NCI-H2029 (cell line): Measurements from ENCODE around the gene CPT1A.
A peak's percentile ranks its signal among the peaks of the same experiment; 100 is the strongest.

ENCODE experiments used
- DNase-seq: peaks from one replicate; lab custom pipeline; 2025; lab: John Stamatoyannopoulos, UW

The CPT1A gene

DNA sequence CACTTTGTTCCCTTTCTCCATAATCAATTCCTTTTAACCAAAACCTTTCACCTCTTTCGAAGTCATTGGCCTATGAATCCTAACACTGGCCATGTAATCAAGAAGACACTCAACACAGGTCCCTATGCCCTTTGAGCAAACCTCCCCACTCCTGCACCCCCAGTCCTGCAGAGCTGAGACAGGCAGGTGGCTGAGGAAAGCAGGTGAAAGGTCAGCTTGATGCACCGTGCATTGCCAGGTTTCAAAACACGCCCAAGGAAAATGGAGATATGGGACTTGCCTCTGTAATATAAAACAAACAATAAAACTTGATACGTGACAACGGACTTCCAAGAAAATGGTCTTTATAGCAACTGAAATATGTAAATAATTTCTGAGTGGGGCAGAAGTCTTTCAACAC, 10.6 kb downstream of the CPT1A start:
- DNase-seq = no peak

DNA sequence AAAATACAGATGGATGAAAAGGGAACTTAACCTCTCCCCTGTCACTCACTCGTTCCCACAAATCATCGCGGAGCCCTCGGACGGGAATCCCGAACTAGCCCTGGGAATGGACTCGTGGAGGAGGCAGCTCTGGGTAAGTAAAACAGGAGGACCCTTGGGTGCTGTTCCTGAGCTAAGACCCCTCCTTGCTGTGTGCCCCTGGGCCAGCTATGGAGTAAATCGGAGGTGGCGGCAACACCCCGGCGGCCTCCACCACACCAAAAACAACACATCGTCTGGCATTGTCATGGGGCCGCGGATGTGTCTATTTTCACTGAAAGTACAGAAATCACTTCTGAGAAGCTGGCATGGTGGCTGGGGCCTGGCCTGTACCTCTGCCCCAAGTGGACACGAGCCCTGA, 12.1 kb downstream of the CPT1A start:
- DNase-seq = no peak

DNA sequence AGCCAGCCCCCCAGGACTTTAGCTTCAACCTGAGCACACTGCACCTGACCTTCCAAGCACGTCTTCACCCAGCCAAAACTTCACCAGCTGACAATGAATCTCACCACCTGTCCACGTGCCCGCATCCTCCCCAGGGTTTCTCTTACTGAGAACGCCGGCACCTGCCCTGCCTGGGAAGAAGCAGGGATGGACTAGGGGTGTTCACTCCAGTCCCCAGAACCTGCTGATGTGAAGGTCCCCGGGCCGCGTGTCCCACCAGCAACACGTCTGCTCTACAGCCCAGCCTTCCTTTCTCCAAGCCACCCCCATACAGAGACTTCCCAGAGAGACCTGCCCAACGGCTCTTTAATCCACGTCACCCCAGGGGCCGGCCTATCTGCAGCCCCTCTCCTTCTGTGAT, 12.8 kb downstream of the CPT1A start:
- DNase-seq = no peak

DNA sequence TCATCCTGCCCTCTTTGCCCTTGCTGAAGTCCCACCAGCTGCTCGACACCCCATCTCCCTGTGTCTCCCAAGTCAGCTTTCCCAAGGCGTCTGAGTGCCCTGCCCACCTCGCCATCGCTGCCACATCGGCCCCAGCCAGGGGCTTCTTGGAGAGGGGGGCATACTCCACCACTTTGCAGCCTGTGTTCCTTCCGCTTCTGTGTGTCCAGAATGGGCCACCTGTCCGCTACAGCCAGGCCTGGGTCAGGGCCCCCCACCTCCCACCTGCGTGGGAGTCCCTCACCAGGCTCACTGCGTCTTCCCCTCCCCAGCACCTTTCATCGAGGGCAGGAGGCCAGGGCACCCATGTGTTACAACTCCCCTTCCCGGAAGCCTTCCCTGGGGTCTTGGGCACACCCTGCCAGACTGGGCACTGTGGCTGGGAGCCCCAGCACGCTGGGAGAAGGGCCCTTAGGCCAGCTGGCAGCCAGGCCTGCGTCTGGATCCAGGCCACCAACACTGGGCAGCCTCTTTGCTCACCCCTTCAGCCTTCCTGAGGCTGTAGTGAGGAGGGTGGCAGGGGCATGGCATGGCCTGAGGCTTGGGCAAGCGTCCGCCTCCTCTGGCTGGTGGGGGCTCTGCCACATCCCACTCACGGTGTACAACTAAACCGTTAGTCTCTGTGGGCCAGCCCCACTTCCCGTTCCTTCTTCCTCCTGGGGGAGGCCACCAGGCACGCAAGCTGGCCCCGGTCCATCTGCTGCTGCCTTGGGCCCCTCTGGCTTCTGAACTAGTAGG, 13.4 kb downstream of the CPT1A start:
- no peak for DNase-seq

DNA sequence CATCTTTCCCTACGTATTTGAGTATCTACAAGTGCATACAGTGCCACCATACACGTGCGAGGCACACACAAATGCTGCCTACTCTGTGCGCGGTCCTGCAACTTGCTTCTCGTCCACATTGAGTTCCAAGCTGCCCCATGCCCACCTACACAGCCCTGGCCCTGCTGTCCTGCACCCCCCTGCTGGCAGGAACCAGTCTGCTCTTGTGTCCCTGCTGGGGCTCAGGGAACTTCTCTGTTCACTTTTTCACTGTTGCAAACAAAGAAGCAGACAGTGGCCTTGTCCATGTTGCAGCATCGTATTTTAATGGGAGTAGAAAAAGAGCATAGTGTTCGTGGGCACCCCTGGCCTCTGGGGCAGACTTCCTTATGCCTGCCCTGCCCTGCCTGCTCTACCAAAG, 14.0 kb downstream of the CPT1A start:
- no peak for DNase-seq

DNA sequence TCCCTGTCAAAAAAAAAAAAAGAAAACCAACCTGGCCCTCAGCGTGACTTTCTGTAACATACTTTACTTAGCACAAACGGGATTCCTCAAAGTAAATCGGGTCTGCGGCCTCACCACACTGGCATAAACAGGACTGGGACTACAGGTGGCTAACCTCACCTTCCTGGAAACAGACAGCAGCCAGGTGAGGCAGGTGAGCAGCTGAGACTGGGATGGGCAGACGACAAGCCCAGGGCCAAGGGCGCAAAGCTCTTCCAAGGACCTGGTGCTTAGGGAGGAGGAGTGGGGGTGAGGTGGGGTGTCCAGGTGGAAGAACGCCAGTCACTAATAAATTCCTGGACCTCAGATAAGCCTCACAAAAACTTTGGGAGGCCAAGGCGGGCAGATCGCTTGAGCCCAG, 15.0 kb downstream of the CPT1A start:
- no peak for DNase-seq

DNA sequence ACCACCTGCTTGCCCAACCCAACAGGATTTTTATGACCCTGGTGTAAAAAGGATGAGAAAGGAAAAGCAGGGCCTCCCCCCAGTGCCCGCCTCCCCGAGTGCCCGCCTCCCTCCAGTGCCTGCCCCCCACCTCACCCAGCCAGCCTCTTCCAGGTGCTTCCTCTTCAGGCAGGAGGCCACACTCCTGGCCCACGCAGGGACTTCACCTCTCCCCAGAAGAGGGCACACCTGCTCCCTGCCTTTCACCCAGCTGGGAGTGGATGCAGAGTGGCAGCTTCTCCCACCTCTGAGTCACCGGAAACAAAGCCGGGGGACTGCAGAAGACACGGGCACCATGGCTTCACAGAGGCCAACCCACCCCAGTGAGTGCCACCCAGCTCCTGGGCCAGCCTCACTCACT, 16.1 kb downstream of the CPT1A start:
- DNase-seq = peak; percentile 5

DNA sequence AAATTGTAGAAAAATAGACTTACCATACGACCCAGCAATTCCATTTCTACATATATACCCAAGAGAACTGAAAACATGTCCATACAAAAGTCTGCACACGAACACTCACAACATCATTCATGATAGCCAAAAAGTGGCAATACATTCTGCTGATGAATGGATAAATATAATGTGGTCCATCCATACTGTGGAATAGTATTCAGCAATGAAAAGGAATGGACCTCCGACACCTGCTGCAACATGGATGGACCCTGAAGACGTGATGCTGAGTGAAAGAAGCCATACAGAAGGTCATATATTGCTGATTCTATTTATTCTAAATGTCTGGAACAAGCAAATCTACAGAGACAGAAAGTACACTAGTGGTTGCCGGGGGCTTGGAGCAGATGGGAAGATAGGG, 19.2 kb downstream of the CPT1A start:
- no peak for DNase-seq

DNA sequence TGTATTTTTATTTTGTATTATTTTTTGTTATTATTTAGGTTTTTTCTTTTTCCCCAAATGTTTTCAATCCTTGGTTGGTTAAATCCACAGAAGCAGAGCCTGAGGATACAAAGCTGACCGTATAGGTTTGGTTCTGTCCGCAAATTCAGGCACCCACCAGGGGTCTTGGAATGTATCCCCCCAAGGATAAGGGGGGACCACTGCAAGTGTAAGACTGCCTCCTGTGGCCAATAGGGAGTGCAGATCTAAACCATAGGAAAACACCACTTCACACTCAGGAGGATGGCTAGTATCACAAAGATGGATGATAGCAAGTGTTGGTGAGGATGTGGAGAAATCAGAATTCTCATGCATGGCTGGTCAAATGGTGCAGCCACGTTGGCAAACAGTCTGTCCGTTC, 20.0 kb downstream of the CPT1A start:
- no peak for DNase-seq

DNA sequence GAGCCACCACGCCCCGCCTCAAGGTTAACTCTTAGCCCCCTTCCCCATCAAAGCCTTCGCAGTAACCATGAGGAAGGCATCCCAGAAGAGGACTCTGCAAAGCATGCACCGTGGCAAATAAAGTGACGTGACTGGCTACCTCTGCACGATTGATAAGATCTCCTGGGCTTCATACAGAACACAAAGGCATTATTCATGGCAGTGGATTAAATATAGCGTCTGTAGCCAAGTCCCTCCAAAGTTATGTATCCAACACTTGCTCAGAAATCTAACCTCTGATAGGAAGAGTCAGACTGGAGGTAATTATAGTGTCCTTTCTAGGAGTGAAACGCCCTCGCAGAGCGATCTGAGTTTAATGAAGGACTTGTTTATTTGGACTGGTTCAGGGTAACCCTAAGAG, 22.4 kb downstream of the CPT1A start:
- no peak for DNase-seq

DNA sequence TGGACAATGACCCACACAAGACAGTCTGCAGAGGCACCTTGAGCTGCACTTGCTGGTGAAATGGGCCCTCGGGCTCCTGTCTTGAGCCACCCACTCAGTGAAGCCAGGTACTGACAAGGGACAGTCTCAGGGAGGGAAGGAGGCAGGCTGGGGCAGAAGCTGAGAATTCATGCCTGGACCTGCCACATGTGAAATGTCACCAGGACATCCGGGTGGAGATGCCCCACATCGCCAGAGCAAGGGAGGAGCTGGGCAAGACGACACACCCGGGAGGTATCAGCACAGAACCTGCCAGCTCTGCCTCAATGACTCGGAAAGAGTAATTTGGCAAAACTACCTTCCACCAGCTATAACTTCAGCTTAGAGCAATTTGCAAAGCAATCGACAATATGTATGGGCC, 23.5 kb downstream of the CPT1A start:
- no peak for DNase-seq

DNA sequence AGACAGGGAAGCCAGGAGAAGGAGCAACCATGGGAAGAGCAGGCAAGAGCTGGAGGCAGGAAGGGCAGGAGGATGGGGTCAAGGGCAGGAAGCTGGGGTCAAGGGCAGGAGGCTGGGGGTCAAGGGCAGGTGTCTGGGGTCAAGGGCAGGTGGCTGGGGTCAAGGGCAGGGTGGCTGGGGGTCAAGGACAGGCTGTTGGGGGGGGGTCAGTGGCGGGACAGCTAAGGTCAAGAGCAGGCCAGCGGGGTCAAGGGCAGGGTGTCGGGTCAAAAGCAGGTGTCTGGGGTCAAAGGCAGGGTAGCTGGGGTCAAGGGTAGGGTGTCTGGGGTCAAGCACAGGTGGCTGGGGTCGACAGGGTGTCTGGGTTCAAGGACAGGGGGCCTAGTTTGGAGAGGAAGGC, 24.2 kb downstream of the CPT1A start:
- DNase-seq = no peak

DNA sequence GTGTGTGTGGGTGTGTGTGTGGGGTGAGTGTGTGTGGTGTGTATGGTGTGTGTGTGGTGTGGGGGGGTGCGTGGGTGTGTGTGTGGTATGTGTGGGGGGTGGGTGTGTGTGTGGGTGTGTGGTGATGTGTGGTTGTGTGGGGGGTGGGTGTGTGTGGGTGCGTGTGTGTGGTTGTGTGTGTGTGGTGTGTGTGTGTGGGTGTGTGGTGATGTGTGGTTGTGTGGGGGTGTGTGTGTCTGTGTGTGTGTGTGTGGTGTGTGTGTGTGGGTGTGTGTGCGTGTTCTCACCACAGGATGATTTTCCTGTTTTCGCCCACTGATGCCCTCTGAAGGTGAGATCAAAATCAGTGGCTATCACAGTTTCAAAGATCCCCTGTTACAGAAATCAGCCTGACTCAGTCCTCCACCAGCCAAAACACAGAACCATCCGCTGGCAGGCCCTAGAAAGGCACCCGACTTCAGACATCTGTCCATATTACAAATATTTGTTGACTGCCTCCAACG, 24.7 kb downstream of the CPT1A start:
- no peak for DNase-seq

DNA sequence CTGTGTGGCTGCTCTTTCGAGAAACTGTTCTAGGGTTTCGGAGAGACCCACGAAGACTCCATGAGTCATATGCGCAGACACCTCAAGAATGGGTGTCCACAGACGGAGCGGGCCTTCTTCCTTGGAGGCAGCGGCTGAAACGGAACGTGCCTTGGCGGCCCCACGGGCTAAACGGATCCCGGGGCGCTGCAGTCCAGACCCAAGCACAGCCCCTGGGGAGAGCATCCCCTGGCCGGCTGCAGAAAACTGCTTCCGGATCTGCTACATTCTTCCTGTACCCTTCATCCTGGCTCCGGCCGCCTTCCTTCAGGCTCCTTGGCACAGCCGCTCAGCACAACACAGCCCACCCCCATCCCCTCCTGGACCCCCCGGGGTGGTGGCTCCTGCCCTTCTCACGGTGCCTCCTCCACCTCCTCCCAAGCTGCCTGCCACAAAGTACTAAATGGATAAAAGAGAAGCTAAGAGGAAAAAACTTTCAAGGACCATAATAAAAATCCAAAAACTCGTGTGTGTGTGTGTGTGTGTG, 25.4 kb downstream of the CPT1A start:
- no peak for DNase-seq

DNA sequence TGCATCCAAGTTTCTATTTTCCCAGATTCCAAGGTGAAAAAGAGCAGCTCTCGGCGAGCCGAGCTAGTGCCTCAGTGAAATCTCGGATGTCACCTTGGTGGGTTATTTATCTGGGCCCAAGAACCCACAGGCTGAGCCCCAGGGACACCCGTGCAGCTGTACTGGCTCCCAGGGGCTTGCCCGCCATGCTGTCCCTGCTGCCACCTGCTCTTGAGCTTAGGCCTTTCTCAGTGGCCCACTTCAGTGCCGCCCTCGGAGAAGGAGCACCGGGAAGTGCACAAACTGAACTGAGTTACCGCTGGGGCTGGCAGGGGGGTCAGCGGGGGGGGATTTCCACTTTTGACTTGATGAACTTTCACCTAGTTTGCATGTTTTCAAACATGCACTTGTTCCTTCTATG, 27.9 kb downstream of the CPT1A start:
- DNase-seq = no peak

DNA sequence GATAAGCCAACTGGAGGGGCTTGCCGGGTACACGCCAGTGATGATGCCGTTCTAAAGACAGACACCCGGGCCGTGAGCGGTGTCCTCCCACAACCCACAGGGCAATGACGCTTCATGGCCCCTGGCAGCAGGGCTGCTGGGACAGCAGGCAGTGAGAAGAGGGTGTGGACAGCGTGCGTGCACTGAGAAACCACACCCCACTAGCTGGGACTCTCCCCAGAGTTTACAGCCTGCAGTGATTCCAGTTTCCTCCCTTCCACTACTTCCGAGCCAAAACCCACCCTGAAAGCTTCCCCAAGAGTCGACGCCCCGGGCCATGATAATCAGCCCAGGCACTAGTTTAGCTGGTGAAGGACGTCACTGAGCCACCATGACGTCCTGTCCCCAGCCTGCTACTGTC, 29.2 kb downstream of the CPT1A start:
- DNase-seq = no peak

DNA sequence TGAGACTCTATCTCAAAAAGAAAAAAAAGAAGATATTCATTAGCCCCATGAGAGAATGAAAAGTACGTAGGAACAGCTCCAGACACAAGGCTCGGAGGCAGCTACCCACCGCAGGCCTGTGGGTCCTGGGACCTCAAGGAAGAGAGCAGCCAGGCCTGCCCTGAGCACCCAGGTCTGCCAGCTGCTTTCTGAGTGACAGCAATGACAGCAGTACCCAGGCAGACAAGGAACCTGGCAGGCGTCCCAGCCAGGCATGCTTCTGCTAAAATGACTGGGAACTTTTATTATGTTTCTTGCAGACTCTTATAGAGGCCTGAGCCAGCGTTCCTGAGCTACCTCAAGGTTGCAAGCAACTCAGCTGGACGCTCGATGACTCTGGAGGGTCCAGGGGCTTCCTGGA, 31.6 kb downstream of the CPT1A start:
- no peak for DNase-seq

DNA sequence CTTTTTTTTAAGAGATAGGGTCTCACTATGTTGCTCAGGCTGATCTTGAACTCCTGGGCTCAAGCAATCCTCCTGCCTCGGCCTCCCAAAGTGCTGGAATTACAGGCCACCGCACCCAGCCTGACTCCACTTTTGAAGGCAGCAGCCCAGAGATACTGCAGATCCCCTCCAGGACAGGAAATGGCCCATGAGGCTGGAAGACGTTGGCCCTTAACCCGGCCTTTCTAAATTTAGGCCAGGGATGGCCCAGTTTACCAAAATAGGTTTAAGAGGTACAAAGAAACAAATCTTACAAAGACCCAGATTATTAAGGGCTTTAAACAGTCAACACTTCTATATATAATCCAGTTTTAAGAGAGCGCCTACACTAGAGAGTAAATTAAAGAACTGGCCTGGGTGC, 32.2 kb downstream of the CPT1A start:
- no peak for DNase-seq

DNA sequence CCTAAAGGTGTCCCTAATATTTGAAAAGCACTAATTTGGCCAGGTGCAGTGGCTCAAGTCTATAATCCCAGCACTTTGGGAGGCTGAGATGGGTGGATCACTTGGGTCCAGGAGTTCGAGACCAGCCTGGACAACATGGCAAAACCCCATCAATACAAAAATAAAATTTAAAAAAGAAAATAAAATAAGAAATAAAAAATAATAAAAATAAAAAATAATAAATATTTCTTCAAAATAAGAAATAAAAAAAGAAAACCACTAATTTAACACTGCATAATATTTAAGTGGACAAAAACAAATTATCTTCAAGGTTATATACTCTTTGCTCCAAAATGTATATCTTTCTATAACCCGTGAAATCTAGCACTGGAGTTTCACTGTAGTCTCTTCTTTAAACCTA, 32.9 kb downstream of the CPT1A start:
- no peak for DNase-seq

DNA sequence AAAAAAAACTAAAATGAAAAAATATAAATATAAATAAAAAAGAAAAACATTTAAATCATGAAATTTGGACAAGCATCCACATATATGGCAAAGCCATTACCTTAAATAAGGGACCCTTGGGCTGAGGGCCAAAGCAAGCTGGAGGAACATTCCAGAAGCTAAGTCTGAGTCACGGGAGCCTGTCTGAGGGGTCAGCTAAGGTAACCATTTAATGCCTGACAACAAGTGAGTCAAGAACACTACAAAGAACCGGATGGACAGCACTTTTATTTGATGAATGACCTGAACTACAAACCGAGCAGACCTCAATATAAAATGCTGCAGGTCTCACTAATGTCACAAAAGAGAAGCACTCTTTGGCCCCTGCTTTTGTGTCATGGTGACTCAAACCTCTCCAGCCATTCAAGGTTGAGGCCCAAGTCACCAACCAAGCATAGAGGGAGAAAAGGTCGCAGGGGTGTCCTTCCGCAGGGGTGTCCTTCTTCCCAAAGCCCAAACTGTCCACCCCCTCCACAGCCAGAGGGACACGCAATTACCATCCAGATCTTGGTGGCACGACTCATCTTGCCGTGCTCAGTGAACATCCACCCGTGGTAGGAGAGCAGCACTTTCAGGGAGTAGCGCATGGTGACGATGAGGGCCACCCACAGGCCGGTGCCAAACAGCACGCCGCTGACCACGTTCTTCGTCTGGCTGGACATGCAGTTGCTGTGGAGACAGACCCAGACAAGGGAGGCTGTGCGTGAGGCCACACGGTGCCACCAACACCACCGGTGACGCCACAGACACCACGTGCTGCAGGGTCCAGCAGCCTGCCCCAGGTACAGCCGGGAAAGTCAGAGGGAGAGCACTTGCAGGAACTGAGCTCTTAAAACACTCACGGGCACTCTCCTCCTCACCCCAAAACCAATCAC, 34.5 kb downstream of the CPT1A start:
- DNase-seq = no peak

DNA sequence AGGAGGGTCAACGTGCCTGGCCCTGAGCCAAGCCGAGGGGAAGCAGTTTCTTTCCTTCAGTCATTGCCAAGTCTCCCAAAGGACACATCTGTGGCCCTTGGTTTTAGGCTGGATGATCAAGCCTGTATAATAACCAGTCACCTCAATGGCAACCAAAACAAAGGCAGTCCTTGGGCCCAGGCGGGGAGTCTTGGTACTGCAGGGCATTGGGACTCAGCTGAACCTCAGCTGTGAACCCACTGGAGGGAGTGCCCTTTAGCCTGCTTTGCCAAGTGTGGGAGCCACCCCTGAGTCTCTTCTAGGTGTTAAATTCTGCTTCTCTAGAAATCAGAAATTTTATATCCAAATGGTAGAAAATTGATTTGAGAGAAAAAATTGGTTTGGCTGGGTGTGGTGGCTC, 36.9 kb downstream of the CPT1A start:
- DNase-seq = no peak

DNA sequence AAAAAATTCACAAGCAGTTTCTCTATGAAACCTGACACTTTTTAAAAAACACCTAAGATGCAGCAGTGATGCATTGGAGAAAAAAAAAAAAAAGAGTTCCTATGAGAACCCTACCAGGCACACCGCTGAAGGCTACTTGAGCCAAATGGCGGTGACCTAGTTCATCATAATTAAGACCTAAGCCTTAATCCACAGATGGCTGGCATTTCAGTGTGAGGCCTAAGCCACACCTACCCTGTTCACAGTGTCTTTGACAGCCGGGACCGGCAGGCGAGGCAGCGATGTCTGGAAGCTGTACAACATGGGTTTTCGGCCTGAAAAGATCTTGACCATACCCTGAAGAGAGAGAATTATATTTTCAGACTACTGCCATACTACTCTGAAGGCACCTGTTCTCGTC, 38.0 kb downstream of the CPT1A start:
- no peak for DNase-seq

DNA sequence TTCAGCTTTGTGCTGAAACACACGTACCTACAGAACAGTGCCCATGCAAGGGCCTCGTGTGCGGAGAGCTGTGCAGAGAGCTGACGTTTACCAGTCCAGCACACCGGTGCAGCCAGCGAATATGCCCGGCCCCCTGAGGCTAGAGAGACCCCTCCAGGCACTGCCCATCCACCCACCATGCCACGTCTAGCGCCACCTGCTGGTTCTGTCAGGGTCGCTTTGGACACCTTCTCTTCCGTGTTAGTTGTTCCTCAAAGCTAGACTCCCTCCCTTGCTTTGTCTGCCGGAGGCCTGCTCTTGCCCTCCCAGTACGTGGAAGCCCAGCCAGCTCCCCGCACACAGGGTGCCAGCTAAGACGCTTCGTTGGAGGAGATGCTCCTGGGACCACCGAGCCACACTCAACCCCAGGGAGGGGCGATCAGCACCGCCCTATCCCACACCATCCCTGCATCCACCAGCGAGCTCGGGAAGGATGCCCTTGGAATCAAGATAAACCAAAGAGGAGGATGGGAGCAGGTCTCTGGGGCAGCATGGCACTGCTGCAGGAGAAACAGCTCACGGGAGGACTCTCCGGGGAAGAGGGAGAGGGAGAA, 43.4 kb downstream of the CPT1A start:
- no peak for DNase-seq
